ENCODE data around the gene MYOD1. TPM values are rescaled to one million over a fixed set of nuclear protein-coding genes. Genes with fewer than 3 reads are reported as not detected.

The MYOD1 gene
- total RNA-seq, 2 donors from 2014 or later = not detected

GRCh38 chr11:17763703-17764102 lies 44.3 kb downstream of the MYOD1 start:
- intact Hi-C loops (cut with DNase I, micrococcal nuclease) = no loop called here
- ATAC-seq = no peak
- no peak for DNase-seq

DNA sequence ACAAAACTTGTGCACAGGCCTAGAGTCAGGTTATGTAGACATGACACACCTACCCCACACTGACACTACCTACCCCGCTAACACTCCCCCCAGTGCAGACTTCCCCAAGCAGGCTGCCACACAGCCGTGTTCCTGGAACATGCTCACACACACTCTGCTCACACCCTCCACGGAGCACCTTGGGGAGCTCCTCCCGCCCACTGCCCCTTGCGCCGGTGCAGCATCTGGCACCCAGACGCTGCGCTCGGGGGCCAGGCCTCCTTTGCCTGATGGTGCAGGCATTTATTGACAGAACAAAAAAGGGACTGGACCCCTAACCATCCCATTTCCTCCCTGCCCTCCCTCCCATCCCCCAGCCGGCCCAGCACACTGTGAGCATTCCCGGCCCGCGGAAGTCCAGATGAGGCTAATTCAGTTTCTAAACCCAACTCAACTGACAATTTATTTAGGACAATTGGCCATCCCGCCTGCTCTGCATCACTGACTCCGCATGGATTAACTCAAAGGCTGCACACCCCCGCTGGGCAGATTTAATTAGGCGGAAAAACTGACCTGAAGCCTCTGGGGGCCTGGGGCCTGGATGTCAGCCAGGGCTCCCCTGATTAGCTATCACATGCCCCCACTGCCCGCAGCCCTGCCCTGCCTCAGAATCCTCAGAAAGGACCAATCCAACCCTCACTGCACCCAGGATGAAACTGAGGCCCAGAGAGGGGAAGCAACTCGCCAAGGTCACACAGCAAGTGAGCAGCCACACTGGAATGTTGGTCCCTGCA lies 45.3 kb downstream of the MYOD1 start:
- ATAC-seq (no peak), DNase-seq (no peak)
- intact Hi-C loops (cut with DNase I, micrococcal nuclease) = no loop called here

GRCh38 chr11:17765356-17766072 lies 46.1 kb downstream of the MYOD1 start:
- intact Hi-C loops (cut with DNase I, micrococcal nuclease) = no loop called here
- DNase-seq (no peak), ATAC-seq (no peak)

DNA sequence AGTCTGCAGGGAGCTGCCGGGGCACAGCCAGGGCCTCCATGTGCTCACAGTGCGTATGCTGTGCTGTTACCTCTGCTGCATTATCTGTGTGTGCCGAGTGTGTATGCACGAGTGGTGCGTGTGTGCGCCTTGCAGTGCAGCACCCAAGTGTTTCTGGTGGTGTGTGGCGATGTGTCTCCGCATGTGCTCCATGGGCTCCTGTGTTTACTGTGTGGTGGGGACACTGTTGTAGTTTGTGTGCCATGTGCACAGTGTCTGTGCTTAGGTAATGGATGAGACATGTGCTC lies 46.6 kb downstream of the MYOD1 start:
- no peak for DNase-seq
- no peak for ATAC-seq
- intact Hi-C loops (cut with DNase I, micrococcal nuclease) = no loop called here

GRCh38 chr11:17766590-17766989 lies 47.2 kb downstream of the MYOD1 start:
- no peak for DNase-seq
- intact Hi-C loops (cut with DNase I, micrococcal nuclease) = no loop called here
- ATAC-seq = no peak

DNA sequence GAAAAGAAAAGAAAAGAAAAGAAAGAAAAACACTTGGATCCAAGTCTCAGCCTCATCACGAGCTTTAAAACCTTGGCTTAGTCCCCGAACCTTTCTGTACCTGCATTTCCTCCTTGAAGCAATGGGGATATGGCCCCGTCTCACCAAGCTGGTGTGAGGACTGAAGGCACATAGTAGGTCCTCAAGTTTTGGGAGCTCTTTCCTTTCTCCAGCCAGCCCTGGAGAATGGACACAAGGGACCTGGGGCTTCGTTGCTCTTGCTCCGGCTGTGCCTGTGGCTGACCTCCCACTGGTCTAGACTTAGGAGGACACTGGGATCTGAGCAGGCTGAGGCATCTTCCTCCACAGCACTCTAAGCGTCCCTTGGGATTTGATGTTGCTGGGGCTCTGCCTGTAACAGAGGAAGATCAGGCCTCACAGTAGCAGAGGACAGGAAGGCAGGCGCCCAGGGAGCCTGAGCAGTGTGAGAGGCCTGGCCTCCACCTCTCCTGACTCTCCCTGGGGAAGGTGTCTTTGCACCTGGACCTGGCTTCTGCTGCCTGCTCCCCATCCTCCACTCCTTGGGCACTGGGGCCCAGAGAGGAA lies 48.0 kb downstream of the MYOD1 start:
- intact Hi-C loops (cut with DNase I, micrococcal nuclease) = no loop called here
- DNase-seq (no peak), ATAC-seq (no peak)

- intact Hi-C loops (cut with DNase I, micrococcal nuclease) = no loop called here
Observed at GRCh38 chr11:17767914-17768313, 48.5 kb downstream of the MYOD1 start.

GRCh38 chr11:17768547-17768946 lies 49.2 kb downstream of the MYOD1 start:
- ATAC-seq (no peak), DNase-seq (no peak)

More at GRCh38 chr11:17767914-17768313, 48.5 kb downstream of the MYOD1 start:
- no peak for ATAC-seq
- peak in 1 of 2 donors; percentile 9 for DNase-seq

GRCh38 chr11:17769218-17769617 lies 49.8 kb downstream of the MYOD1 start:
- ATAC-seq = no peak
- intact Hi-C loops (cut with DNase I, micrococcal nuclease) = no loop called here

More at GRCh38 chr11:17768547-17768946, 49.2 kb downstream of the MYOD1 start:
- intact Hi-C loops (cut with DNase I, micrococcal nuclease) = no loop called here

GRCh38 chr11:17770048-17770652 lies 50.8 kb downstream of the MYOD1 start:
- DNase-seq = peak; percentile 87 to 92
- intact Hi-C loops (cut with DNase I, micrococcal nuclease) = no loop called here
- ATAC-seq = peak; percentile 98

More at GRCh38 chr11:17769218-17769617, 49.8 kb downstream of the MYOD1 start:
- DNase-seq = no peak

DNA sequence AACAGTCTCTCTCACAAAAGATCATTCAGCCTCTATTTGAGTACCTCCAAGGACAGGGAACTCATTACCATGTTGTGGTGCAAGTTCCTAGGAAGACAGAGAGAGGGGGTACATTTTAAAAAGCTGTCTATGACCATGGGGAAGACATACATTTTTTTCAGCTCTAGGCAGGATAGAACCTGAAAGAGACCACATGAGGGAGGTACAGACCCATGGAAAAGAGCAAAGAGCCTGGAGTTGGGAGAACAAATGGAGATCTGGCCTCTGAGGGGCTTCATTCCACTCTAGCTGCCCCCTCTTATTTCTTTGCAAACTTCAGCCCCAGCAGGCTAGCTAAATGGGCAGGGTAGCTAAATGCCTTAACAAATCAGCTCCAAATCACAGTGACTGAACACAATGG lies 51.5 kb downstream of the MYOD1 start:
- ATAC-seq (no peak), DNase-seq (no peak)
- intact Hi-C loops (cut with DNase I, micrococcal nuclease) = no loop called here

- DNase-seq (no peak), ATAC-seq (no peak)
- intact Hi-C loops (cut with DNase I, micrococcal nuclease) = no loop called here
Observed at GRCh38 chr11:17771415-17771814, 52.0 kb downstream of the MYOD1 start.

Other genes with a start within 250 kb of the MYOD1 start
- gene ABCC8, start 242.7 kb upstream of the MYOD1 start, total RNA-seq = 1 to 10 TPM; 4.1 to 5.1 TPM
- gene USH1C, start 175.2 kb upstream of the MYOD1 start, total RNA-seq = 100 to 1,000 TPM; 159 to 181 TPM
- not detected for gene OTOG, start 172.3 kb upstream of the MYOD1 start, total RNA-seq
- under 1 TPM; 0.37 to 0.50 TPM for gene KCNC1, start 15.2 kb downstream of the MYOD1 start, total RNA-seq

Measured in left colon (tissue), 2 donors.